H1 (cell line): ENCODE measurements around the gene TRAPPC12. TPM values are rescaled to one million over a fixed set of nuclear protein-coding genes. Genes with fewer than 3 reads are reported as not detected.

Experiments used
- CTCF ChIA-PET: fragments of 300-600 bp; sonication (Branson Sonifier 250); formaldehyde crosslinking; loops from one replicate; lab custom pipeline; 2021; ENCODE audit not compliant: partially characterized antibody; lab: Charles Lee
- POLR2A ChIA-PET: fragments of 300-600 bp; sonication (Branson Sonifier 250); formaldehyde crosslinking; loops from one replicate; lab custom pipeline; 2021; ENCODE audit warnings: inconsistent platforms; ENCODE audit not compliant: partially characterized antibody; lab: Charles Lee
- DNase-seq, 2 experiments: peaks; one replicate each; pipeline versions ENCODE4 v3.0.0 to v3.0.0-alpha.2; 2010 to 2022; ENCODE audit warnings: low spot score in 2 of 2, low read depth in 1 of 2, mixed read lengths in 1 of 2
- FAIRE-seq: peaks from 2 replicates; lab custom pipeline; 2011; peaks lifted over from hg19 to GRCh38; lab: Jason Lieb, UNC
- H2AFZ ChIP-seq: 2 replicates; pipeline ENCODE4 v1.8.1; 2012; ENCODE audit warnings: low read length, inconsistent platforms
- H2AK5ac ChIP-seq: 2 replicates; pipeline ENCODE4 v1.6.1; 2013; ENCODE audit warnings: low read depth, low read length
- H2BK120ac ChIP-seq: replicated peaks from 2 replicates; pipeline ENCODE3; 2013; ENCODE audit warnings: low read depth, low read length, inconsistent platforms
- H2BK12ac ChIP-seq: 2 replicates; pipeline ENCODE4 v1.6.1; 2013; ENCODE audit warnings: low read depth, low read length
- H2BK15ac ChIP-seq: 2 replicates; pipeline ENCODE4 v1.6.1; 2013; ENCODE audit warnings: low read length
- H2BK20ac ChIP-seq: 2 replicates; pipeline ENCODE4 v1.6.1; 2013; ENCODE audit warnings: low read length
- H2BK5ac ChIP-seq: 2 replicates; pipeline ENCODE4 v1.6.1; 2013; ENCODE audit warnings: low read depth, low read length
- H3K14ac ChIP-seq: 2 replicates; pipeline ENCODE4 v1.6.1; 2013; ENCODE audit warnings: inconsistent platforms; ENCODE audit not compliant: insufficient read length
- H3K18ac ChIP-seq: 2 replicates; pipeline ENCODE4 v1.6.1; 2013; ENCODE audit warnings: low read length; ENCODE audit errors: extremely low read depth
- H3K23ac ChIP-seq: 2 replicates; pipeline ENCODE4 v1.6.1; 2013; ENCODE audit warnings: inconsistent platforms; ENCODE audit not compliant: insufficient read length
- H3K23me2 ChIP-seq: 2 replicates; pipeline ENCODE4 v1.6.1; 2013; ENCODE audit warnings: low read depth, low read length
- H3K27ac ChIP-seq: 2 replicates; pipeline ENCODE4 v1.6.1; 2011; ENCODE audit warnings: low read depth, low read length, inconsistent platforms
- H3K27me3 ChIP-seq, 4 experiments: replicated peaks in 1 of 4; 1 replicate in 1 of 4; 2 replicates in 3 of 4; pipeline versions ENCODE4 v1.6.1 to v1.8.1; 2011 to 2013; ENCODE audit warnings: low read length in 3 of 4, mild to moderate bottlenecking in 3 of 4, inconsistent platforms in 2 of 4, mixed read lengths in 2 of 4, moderate library complexity in 1 of 4; ENCODE audit not compliant: control insufficient read depth in 3 of 4, insufficient read depth in 3 of 4; ENCODE audit errors: extremely low read depth in 1 of 4
- H3K36me3 ChIP-seq, 4 experiments: 2 replicates each; pipeline versions ENCODE4 v1.6.1 to v1.8.1; 2011 to 2013; ENCODE audit warnings: mild to moderate bottlenecking in 4 of 4, low read length in 3 of 4, moderate library complexity in 2 of 4, control low read depth in 1 of 4, inconsistent platforms in 1 of 4; ENCODE audit not compliant: insufficient read depth in 4 of 4, control insufficient read depth in 2 of 4
- H3K4ac ChIP-seq: replicated peaks from 2 replicates; pipeline ENCODE3; 2013; ENCODE audit warnings: low read length, low read depth, mixed read lengths, inconsistent platforms; ENCODE audit not compliant: insufficient read length
- H3K4me1 ChIP-seq, 4 experiments: replicated peaks in 1 of 4; 1 replicate in 1 of 4; 2 replicates in 3 of 4; pipeline versions ENCODE4 v1.6.1 to v1.8.1; 2011 to 2013; ENCODE audit warnings: low read length in 3 of 4, inconsistent platforms in 2 of 4, mixed read lengths in 1 of 4; ENCODE audit not compliant: insufficient read depth in 4 of 4, control insufficient read depth in 3 of 4
- H3K4me2 ChIP-seq, 2 experiments: 2 replicates each; pipeline versions ENCODE4 v1.6.1 to v1.8.1; 2011 to 2013; ENCODE audit warnings: low read depth in 2 of 2, low read length in 2 of 2, control low read depth in 1 of 2, inconsistent platforms in 1 of 2, mild to moderate bottlenecking in 1 of 2; ENCODE audit not compliant: insufficient read depth in 1 of 2
- H3K4me3 ChIP-seq, 4 experiments: fragments of 200-600, 300-600 bp in 1 of 4; sonication (generic), shearing (Covaris generic), sonication (Bioruptor Twin) in 1 of 4; 2 replicates each; pipeline versions ENCODE4 v1.5.1 to v1.8.1; 2011 to 2016; ENCODE audit warnings: low read length in 4 of 4, low read depth in 3 of 4, control low read depth in 2 of 4, inconsistent platforms in 2 of 4, mild to moderate bottlenecking in 2 of 4, mixed read lengths in 1 of 4, moderate library complexity in 1 of 4; ENCODE audit not compliant: insufficient read depth in 2 of 4; ENCODE audit errors: extremely low read depth in 1 of 4
- H3K56ac ChIP-seq: replicated peaks from 2 replicates; pipeline ENCODE3; 2013; ENCODE audit warnings: low read depth, mild to moderate bottlenecking, mixed read lengths, low read length, inconsistent platforms; ENCODE audit not compliant: insufficient read length
- H3K79me1 ChIP-seq: 2 replicates; pipeline ENCODE4 v1.6.1; 2013; ENCODE audit warnings: low read depth, low read length, control low read depth
- H3K79me2 ChIP-seq, 2 experiments: 2 replicates each; pipeline versions ENCODE4 v1.6.1 to v1.8.1; 2012 to 2013; ENCODE audit warnings: low read length in 2 of 2, mild to moderate bottlenecking in 2 of 2, inconsistent platforms in 1 of 2; ENCODE audit not compliant: insufficient read depth in 2 of 2, control insufficient read depth in 1 of 2
- H3K9ac ChIP-seq, 4 experiments: replicated peaks in 1 of 4; 1 replicate in 1 of 4; 2 replicates in 3 of 4; pipeline versions ENCODE4 v1.6.1 to v1.8.1; 2011 to 2013; ENCODE audit warnings: low read depth in 3 of 4, low read length in 3 of 4, control low read depth in 2 of 4, mild to moderate bottlenecking in 2 of 4, moderate library complexity in 2 of 4, inconsistent platforms in 1 of 4; ENCODE audit errors: extremely low read depth in 1 of 4
- H3K9me3 ChIP-seq, 2 experiments: 2 replicates each; pipeline versions ENCODE4 v1.6.1 to v1.8.1; 2012 to 2013; ENCODE audit warnings: mild to moderate bottlenecking in 2 of 2, moderate library complexity in 2 of 2, control low read depth in 1 of 2, inconsistent platforms in 1 of 2, low read depth in 1 of 2, low read length in 1 of 2, mixed read lengths in 1 of 2; ENCODE audit not compliant: insufficient read depth in 2 of 2
- H4K20me1 ChIP-seq, 2 experiments: replicated peaks in 1 of 2; 2 replicates each; pipeline versions ENCODE3 to v1.8.1; 2011 to 2013; ENCODE audit warnings: inconsistent platforms in 2 of 2, low read length in 2 of 2, mild to moderate bottlenecking in 1 of 2; ENCODE audit not compliant: insufficient read depth in 2 of 2, control insufficient read depth in 1 of 2
- H4K5ac ChIP-seq: 2 replicates; pipeline ENCODE4 v1.6.1; 2013; ENCODE audit warnings: low read length, low read depth, mixed read lengths, inconsistent platforms; ENCODE audit not compliant: insufficient read length
- H4K8ac ChIP-seq: 2 replicates; pipeline ENCODE4 v1.8.0; 2013; ENCODE audit warnings: mild to moderate bottlenecking, moderate library complexity, low read length, inconsistent platforms; ENCODE audit not compliant: insufficient read depth; ENCODE audit errors: extremely low read depth
- H4K91ac ChIP-seq: replicated peaks from 2 replicates; pipeline ENCODE3; 2013; ENCODE audit warnings: low read length, mixed read lengths, inconsistent platforms; ENCODE audit not compliant: insufficient read length
- BCL11A ChIP-seq, 2 experiments: IDR thresholded peaks; one replicate each; pipeline ENCODE4 v1.6.1; 2011; ENCODE audit warnings: low read depth in 2 of 2, low read length in 2 of 2, mild to moderate bottlenecking in 2 of 2
- CBX5 ChIP-seq: fragments of 300-800, 300-1000 bp; sonication (generic); IDR thresholded peaks from 2 replicates; pipeline ENCODE4 v1.7.1; 2016; ENCODE audit warnings: antibody characterized with exemption, low read length, low read depth
- CEBPB ChIP-seq: IDR thresholded peaks from 2 replicates; pipeline ENCODE4 v1.6.1; 2012; ENCODE audit warnings: low read depth, low read length
- CHD1 ChIP-seq: IDR thresholded peaks from 2 replicates; pipeline ENCODE4 v1.6.1; 2012; ENCODE audit warnings: low read depth, low read length, improper control_type of control experiment
- CTCF ChIP-seq, 3 experiments: IDR thresholded peaks; 1 replicate in 2 of 3; 2 replicates in 1 of 3; pipeline versions ENCODE4 v1.5.1 to v1.6.1; 2011; ENCODE audit warnings: low read length in 3 of 3, mild to moderate bottlenecking in 3 of 3, inconsistent platforms in 2 of 3, low read depth in 1 of 3, moderate library complexity in 1 of 3; ENCODE audit not compliant: insufficient read depth in 1 of 3; ENCODE audit errors: control extremely low read depth in 1 of 3
- NRF1 ChIP-seq: IDR thresholded peaks from 2 replicates; pipeline ENCODE4 v1.6.1; 2011; ENCODE audit warnings: mild to moderate bottlenecking, low read depth, low read length, improper control_type of control experiment
- POLR2AphosphoS5 ChIP-seq: IDR thresholded peaks from 2 replicates; pipeline ENCODE4 v1.6.1; 2011; ENCODE audit warnings: low read depth, low read length
- RAD21 ChIP-seq, 2 experiments: IDR thresholded peaks in 1 of 2; conservative IDR thresholded peaks in 1 of 2; 2 replicates each; pipeline ENCODE4 v1.6.1; 2011; ENCODE audit warnings: low read depth in 2 of 2, low read length in 2 of 2, improper control_type of control experiment in 1 of 2, inconsistent platforms in 1 of 2, mild to moderate bottlenecking in 1 of 2, moderate library complexity in 1 of 2
- SIX5 ChIP-seq: IDR thresholded peaks from 2 replicates; pipeline ENCODE4 v1.6.1; 2011; ENCODE audit warnings: mild to moderate bottlenecking, low read depth, low read length
- SP1 ChIP-seq: IDR thresholded peaks from 2 replicates; pipeline ENCODE4 v1.6.1; 2011; ENCODE audit warnings: low read depth, low read length
- SP4 ChIP-seq: IDR thresholded peaks from 2 replicates; pipeline ENCODE4 v1.6.1; 2012; ENCODE audit warnings: low read length, inconsistent platforms
- SUZ12 ChIP-seq: fragments of 200-600 bp; sonication (generic); IDR thresholded peaks from 2 replicates; pipeline ENCODE4 v1.6.1; 2012; ENCODE audit warnings: mild to moderate bottlenecking, inconsistent platforms, low read length, moderate library complexity, mixed read lengths
- TBP ChIP-seq: IDR thresholded peaks from 2 replicates; pipeline ENCODE4 v1.6.1; 2011; ENCODE audit warnings: low read depth, low read length, improper control_type of control experiment
- WGBS, 2 experiments: shearing (Covaris generic) in 1 of 2; methylation state at CpG; one replicate each; pipeline versions ENCODE4 v1.1.6 to v1.1.7; 2013 to 2015; ENCODE audit warnings: low lambda C conversion rate in 2 of 2, mixed read lengths in 2 of 2, inconsistent platforms in 1 of 2, low coverage in 1 of 2, missing lambda C conversion rate in 1 of 2; ENCODE audit not compliant: insufficient replicate concordance in 2 of 2, insufficient coverage in 1 of 2, insufficient read length in 1 of 2; ENCODE audit errors: extremely low coverage in 1 of 2, missing lambda C conversion rate in 1 of 2; 5-methylcytosine and 5-hydroxymethylcytosine counted together
- polyA plus RNA-seq, 7 experiments: library from polyadenylated mRNA; depleted of rRNA in 3 of 7; stranded (reverse) in 5 of 7; unstranded in 2 of 7; fragments of >200 nt in 5 of 7; fragments of 200-250 nt in 2 of 7; gene quantifications; 1 replicate in 5 of 7; 2 replicates in 1 of 7; 4 replicates in 1 of 7; pipeline versions ENCODE4 v1.2.1 to v1.2.3, GENCODE V29; 2011 to 2013; ENCODE audit warnings: missing spikeins in 2 of 7, mixed read lengths in 2 of 7
- total RNA-seq: library from RNA; stranded (reverse); fragmentation: NEBNext Ultra II Directional; extraction: Animal tissue kit (Norgen Biotek cat#: 25700); gene quantifications from 2 replicates; pipeline ENCODE4 v1.2.1, GENCODE V29; 2021

TRAPPC12 gene
- total and polyA plus RNA-seq, 2 of the 8 experiments (the other 6 are each of a cell fraction or from before 2014, with no cell fraction given), result 35.0 to 67.3 TPM

GRCh38 chr2:3469486-3469885 is 90.0 kb downstream of the TRAPPC12 start:
- Histone ChIP-seq H4K5ac (no peak overlapping the region), H2BK120ac (no peak overlapping the region), H3K4me2 (no peak overlapping the region), H3K18ac (no peak overlapping the region), H2BK20ac (no peak overlapping the region), H2BK15ac (no peak overlapping the region), H3K23me2 (no peaks in the 10 kb centered on the region), H3K4me3 (no peak overlapping the region), H2BK12ac (no peak overlapping the region), H2AFZ (no peak overlapping the region), H4K8ac (no peak overlapping the region), H3K23ac (no peak overlapping the region), H3K79me2 (no peaks in the 10 kb centered on the region), H3K36me3 (peaks cover 0 to 14% (median 1%) of the 10 kb centered on the region in 4 experiments; a peak in 5 of 8 replicates), H2AK5ac (no peak overlapping the region), H3K4ac (no peak overlapping the region), H3K9ac (no peak overlapping the region), H3K9me3 (no peaks in the 10 kb centered on the region), H3K27me3 (no peaks in the 10 kb centered on the region), H3K79me1 (no peaks in the 10 kb centered on the region), H3K56ac (no peak overlapping the region), H3K4me1 (peaks cover 0 to 2% (median 0%) of the 10 kb centered on the region in 4 experiments; a peak in 1 of 7 replicates), H3K27ac (no peak overlapping the region), H4K91ac (no peak overlapping the region), H2BK5ac (no peak overlapping the region), H3K14ac (no peak overlapping the region), H4K20me1 (peaks cover 0 to 2% of the 10 kb centered on the region in 2 experiments)
- TF ChIP-seq SIX5 (no peak), POLR2AphosphoS5 (no peak), CHD1 (no peak), TBP (no peak), SP1 (no peak), CTCF (IDR thresholded peaks at IDR 0.05; ENCODE audit: control extremely low read depth in 1 of 3, insufficient read depth in 1 of 3, low read depth in 1 of 3, low read length in 3 of 3) (no peak), CBX5 (no peak), NRF1 (no peak), CEBPB (no peak), RAD21 (IDR thresholded peaks at IDR 0.05 in 1 of 2, conservative IDR thresholded peaks at IDR 0.05 in 1 of 2; ENCODE audit: low read depth in 2 of 2, low read length in 2 of 2) (no peak), SP4 (no peak), BCL11A (IDR thresholded peaks at IDR 0.05; ENCODE audit: low read depth in 2 of 2, low read length in 2 of 2) (no peak), SUZ12 (no peak)
- FAIRE-seq (no peak), DNase-seq (no peak)
- WGBS, 2 experiments, result 93% methylated on average over 7 of the region's 7 CpGs; no CpG with 5 or more reads in 1 of the 2 experiments
- ChIA-PET POLR2A (interaction anchor here (0.8 to 1.9 kb wide), 2 partner anchors 14 to 89 kb away, joined by 3 to 5 read pairs; partner anchors contain the start of gene RNASEH1), CTCF (interaction anchor here (15.8 kb wide), 1 partner anchor 7 kb away, joined by 152 read pairs; no protein-coding TSS in a partner anchor)
